ENCODE measurements around the gene STRADA. TPM values are rescaled to one million over a fixed set of nuclear protein-coding genes. Genes with fewer than 3 reads are reported as not detected.
A peak's percentile ranks its signal among the peaks of the same experiment; 100 is the strongest.

Gene STRADA
- total and polyA plus RNA-seq, 9 of the 15 experiments (the other 6 are each of a cell fraction or from before 2014, with no cell fraction given) = 6.6 to 33.0 (median 20.5) TPM

- no peak for TF ChIP-seq HOMEZ (CRISPR knock-in tag; IDR thresholded peaks at IDR 0.05)
- 0 out of 2 replicates have a peak, but pooled peaks have one; percentile 20 for TF ChIP-seq MYNN (IDR thresholded peaks at IDR 0.05)
- no peak for TF ChIP-seq MYNN (CRISPR knock-in tag; IDR thresholded peaks at IDR 0.05)
Observed at GRCh38 chr17:63696381-63696961, 45.1 kb downstream of the STRADA start (continued).

- WGBS (ENCODE audit: insufficient coverage, low coverage, missing lambda C conversion rate) = 85% methylated on average over 6 of the region's 6 CpGs
- intact Hi-C loops (cut with micrococcal nuclease) (loop anchor here (5.0 to 10.0 kb wide), 3 partner anchors 74 to 269 kb away; partner anchors contain the start of gene MAP3K3), in situ Hi-C loops (cut with MboI) (no loop called here)
- Histone ChIP-seq H3K27me3 (ENCODE audit: control insufficient read depth in 2 of 2, insufficient read depth in 2 of 2, low read length in 2 of 2) (no peaks in the 10 kb centered on the region), H3K27ac (ENCODE audit: extremely low read depth, low read depth, low read length) (no peak overlapping the region), H3K79me2 (ENCODE audit: control insufficient read depth, insufficient read depth, low read length) (no peaks in the 10 kb centered on the region), H3K9me1 (ENCODE audit: control insufficient read depth, insufficient read depth, low read length) (peaks cover 3% of the 10 kb centered on the region), H3K4me3 (no peak overlapping the region), H3K36me3 (ENCODE audit: control insufficient read depth, insufficient read depth, low read length) (peaks cover 16% of the 10 kb centered on the region; the same call in 1 of the 3 replicates), H3K9me3 (replicated peaks; ENCODE audit: control insufficient read depth, insufficient read depth, low read depth, low read length) (no peaks in the 10 kb centered on the region), H4K20me1 (replicated peaks; ENCODE audit: control insufficient read depth, insufficient read depth, low read length) (peaks cover 7% of the 10 kb centered on the region), H2AFZ (ENCODE audit: low read depth, low read length) (no peak overlapping the region), H3K4me1 (replicated peaks in 1 of 2; ENCODE audit: control insufficient read depth in 2 of 2, insufficient read depth in 2 of 2, low read length in 2 of 2) (peaks cover 0 to 41% of the 10 kb centered on the region in 2 experiments; a peak in 2 of 5 replicates), H3K9ac (ENCODE audit: insufficient read depth in 1 of 2, low read depth in 2 of 2, low read length in 2 of 2) (no peak overlapping the region), H3K4me2 (ENCODE audit: insufficient read depth, low read length) (no peak overlapping the region)
- FAIRE-seq (no peak), ATAC-seq (no peak), DNase-seq (ENCODE audit: extremely low read depth in 1 of 4, low spot score in 3 of 4) (no peak)
- BruUV-seq (replicated peaks) = no TSS peak
- ChIA-PET CTCF (ENCODE audit: low intra/inter-chr PET ratio) (interaction anchor here (1.7 kb wide), 1 partner anchor 271 kb away, joined by 5 read pairs; no protein-coding TSS in a partner anchor), POLR2A (interaction anchor here (0.8 kb wide), 1 partner anchor 14 kb away, joined by 3 read pairs; no protein-coding TSS in a partner anchor)
- TF ChIP-seq HINFP (tag; conservative IDR thresholded peaks at IDR 0.05; ENCODE audit: low read depth) (no peak), ZNF146 (CRISPR knock-in tag; IDR thresholded peaks at IDR 0.05; ENCODE audit: unreplicated experiment) (no peak), ZNF212 (CRISPR knock-in tag; IDR thresholded peaks at IDR 0.05) (no peak), RAD51 (IDR thresholded peaks at IDR 0.05; ENCODE audit: borderline replicate concordance, low read depth) (no peak), GTF3C2 (IDR thresholded peaks at IDR 0.05; ENCODE audit: borderline replicate concordance, extremely low read depth, insufficient read length) (no peak), CHAMP1 (IDR thresholded peaks at IDR 0.05) (no peak)
Observed at GRCh38 chr17:63695889-63696288, 45.7 kb downstream of the STRADA start.

All from K562 (cell line).